Measurements from ENCODE around the gene PLEKHA4.
"Not testable (repeated sequence)": the region's sequence is repeated elsewhere in the genome, so short reads cannot be mapped to it uniquely, and the experiment has no call there.

PLEKHA4 gene

GRCh38 chr19:48787331-48787730 is 81.1 kb downstream of the PLEKHA4 start:
- in situ Hi-C loops (cut with HindIII; ENCODE audit: low pct_ligation_motif_present, low pct_unique_long_range_greater_than_20kb, low sequenced_read_pairs); DNase-seq: not testable (repeated sequence)

Measured in ACHN (cell line).